Common myeloid progenitor, CD34-positive (primary cell): ENCODE measurements around the gene MAPK1.
"Not testable (repeated sequence)": the region's sequence is repeated elsewhere in the genome, so short reads cannot be mapped to it uniquely, and the experiment has no call there.

ENCODE experiments used
- CTCF ChIA-PET: fragments of 350-600 bp; sonication (Branson Sonifier 250); formaldehyde crosslinking; loops from one replicate; lab custom pipeline; 2021; ENCODE audit warnings: antibody characterized with exemption; lab: Charles Lee
- POLR2A ChIA-PET: fragments of 350-600 bp; sonication (Branson Sonifier 250); formaldehyde crosslinking; loops from one replicate; lab custom pipeline; 2021; ENCODE audit warnings: antibody characterized with exemption; lab: Charles Lee
- DNase-seq, 3 donors: peaks; one replicate each; pipeline versions ENCODE4 v3.0.0 to v3.0.0-alpha.2; 2013
- H3K27ac ChIP-seq, 2 experiments: 1 replicate in 1 of 2; 2 replicates in 1 of 2; pipeline ENCODE4 v1.7.0; 2013; ENCODE audit warnings: inconsistent platforms in 2 of 2, low read length in 2 of 2, mild to moderate bottlenecking in 2 of 2, low read depth in 1 of 2, moderate library complexity in 1 of 2; ENCODE audit not compliant: severe bottlenecking in 2 of 2, insufficient read depth in 1 of 2, poor library complexity in 1 of 2
- H3K27me3 ChIP-seq, 5 experiments: replicated peaks in 2 of 5; 1 replicate in 3 of 5; 2 replicates in 2 of 5; pipeline versions ENCODE4 v1.6.1 to v1.7.0; 2013; ENCODE audit warnings: low read length in 4 of 5, mild to moderate bottlenecking in 2 of 5, moderate library complexity in 2 of 5, inconsistent platforms in 1 of 5; ENCODE audit not compliant: insufficient read depth in 5 of 5, control insufficient read depth in 4 of 5
- H3K36me3 ChIP-seq, 4 experiments: 1 replicate in 2 of 4; 2 replicates in 2 of 4; pipeline versions ENCODE4 v1.6.1 to v1.7.0; 2013; ENCODE audit warnings: low read length in 3 of 4, control low read depth in 1 of 4, mild to moderate bottlenecking in 1 of 4; ENCODE audit not compliant: control insufficient read depth in 4 of 4, insufficient read depth in 4 of 4
- H3K4me1 ChIP-seq, 4 experiments: 1 replicate in 3 of 4; 2 replicates in 1 of 4; pipeline versions ENCODE4 v1.6.1 to v1.7.1; 2013; ENCODE audit warnings: low read length in 3 of 4, mild to moderate bottlenecking in 3 of 4, control low read depth in 1 of 4, inconsistent platforms in 1 of 4, moderate library complexity in 1 of 4; ENCODE audit not compliant: control insufficient read depth in 4 of 4, insufficient read depth in 4 of 4; ENCODE audit errors: control extremely low read depth in 1 of 4
- H3K4me3 ChIP-seq, 7 experiments: 1 replicate in 4 of 7; 2 replicates in 3 of 7; pipeline versions ENCODE4 v1.5.1 to v1.7.0; 2013; ENCODE audit warnings: mild to moderate bottlenecking in 7 of 7, low read length in 6 of 7, moderate library complexity in 6 of 7, inconsistent platforms in 2 of 7, low read depth in 2 of 7, control low read depth in 1 of 7; ENCODE audit not compliant: insufficient read depth in 4 of 7, control insufficient read depth in 1 of 7; ENCODE audit errors: extremely low read depth in 1 of 7
- H3K9me3 ChIP-seq, 5 experiments: 1 replicate in 4 of 5; 2 replicates in 1 of 5; pipeline versions ENCODE4 v1.6.1 to v1.7.1; 2013; ENCODE audit warnings: low read length in 4 of 5, mild to moderate bottlenecking in 2 of 5, inconsistent platforms in 1 of 5, low read depth in 1 of 5, moderate library complexity in 1 of 5; ENCODE audit not compliant: control insufficient read depth in 4 of 5, insufficient read depth in 2 of 5; ENCODE audit errors: control extremely low read depth in 1 of 5
- WGBS: methylation state at CpG from one replicate; pipeline ENCODE4 v1.1.5; 2013; ENCODE audit not compliant: insufficient coverage; 5-methylcytosine and 5-hydroxymethylcytosine counted together

Gene MAPK1

DNA sequence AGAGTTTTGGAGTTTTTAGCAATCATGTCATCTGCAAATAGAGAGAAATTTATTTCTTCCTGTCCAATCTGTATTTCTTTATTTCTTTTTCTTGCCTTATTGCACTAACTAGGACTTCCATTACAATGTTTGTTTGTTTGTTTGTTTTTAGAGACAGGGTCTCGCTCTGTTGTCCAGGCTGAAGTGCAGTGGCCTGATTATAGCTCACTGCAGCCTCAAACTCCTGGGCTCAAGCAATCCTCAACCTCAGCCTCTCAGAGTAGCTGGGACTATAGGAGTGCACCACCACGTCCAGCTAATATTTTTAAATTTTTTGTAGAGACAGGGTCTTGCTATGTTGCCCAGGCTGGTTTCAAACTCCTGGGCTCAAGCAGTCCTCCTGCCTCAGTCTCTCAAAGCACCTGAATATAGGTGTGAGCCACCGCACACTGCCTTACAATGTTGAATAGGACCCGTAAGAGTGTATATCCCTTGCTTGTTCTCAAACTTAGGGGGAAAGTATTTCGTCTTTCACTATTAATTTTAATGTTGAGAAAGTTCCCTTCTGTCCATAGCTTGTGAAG, 29.6 kb upstream of the MAPK1 start:
- 100% methylated on average over 4 of the region's 5 CpGs for WGBS
- Histone ChIP-seq H3K27me3 (no peaks in the 10 kb centered on the region), H3K27ac (no peak overlapping the region), H3K9me3 (peaks cover 0 to 2% (median 0%) of the 10 kb centered on the region in 5 experiments), H3K36me3 (no peaks in the 10 kb centered on the region), H3K4me3 (no peak overlapping the region), H3K4me1 (no peaks in the 10 kb centered on the region)
- ChIA-PET POLR2A (interaction anchor here (0.6 kb wide), 1 partner anchor 16 kb away, joined by 3 read pairs; no protein-coding TSS in a partner anchor), CTCF (no interaction called here)
- no peak for DNase-seq

DNA sequence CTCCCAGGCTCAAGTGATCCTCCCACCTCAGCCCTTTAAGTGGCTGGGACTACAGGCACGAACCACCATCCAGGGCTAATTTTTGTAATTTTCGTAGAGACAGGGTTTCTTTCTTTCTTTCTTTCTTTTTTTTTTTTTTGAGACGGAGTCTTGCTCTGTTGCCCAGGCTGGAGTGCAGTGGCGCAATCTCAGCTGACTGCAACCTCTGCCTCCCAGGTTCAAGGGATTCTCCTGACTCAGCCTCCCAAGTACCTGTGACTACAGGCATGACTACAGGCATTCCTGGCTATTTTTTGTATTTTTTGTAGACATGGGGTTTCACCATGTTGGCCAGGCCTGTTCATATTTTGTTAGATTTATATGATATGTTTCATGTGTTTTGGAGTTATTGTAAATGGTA, 28.8 kb upstream of the MAPK1 start:
- H3K4me3 ChIP-seq, DNase-seq, H3K9me3 ChIP-seq, CTCF ChIA-PET, H3K36me3 ChIP-seq, H3K27me3 ChIP-seq, POLR2A ChIA-PET, H3K27ac ChIP-seq, H3K4me1 ChIP-seq: not testable (repeated sequence)
- WGBS = 100% methylated on average over 3 of the region's 4 CpGs

DNA sequence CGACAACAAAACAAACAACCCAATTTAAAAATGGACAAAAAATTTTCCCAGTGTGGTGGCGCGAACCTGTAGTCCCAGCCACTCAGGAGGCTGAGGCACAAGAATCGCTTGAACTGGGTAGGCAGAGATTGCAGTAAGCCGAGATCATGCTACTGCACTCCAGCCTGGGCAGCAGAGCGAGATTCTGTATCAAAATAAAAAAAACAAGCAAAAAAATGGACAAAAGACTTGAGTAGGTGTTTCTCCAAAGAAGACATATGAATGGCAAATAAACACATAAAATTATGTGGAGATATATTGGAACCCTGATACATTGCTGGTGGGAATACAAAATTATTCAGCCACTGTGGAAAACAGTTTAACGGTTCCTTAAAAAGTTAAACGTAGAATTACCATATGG, 27.4 kb upstream of the MAPK1 start:
- no peak overlapping the region for H3K27ac ChIP-seq
- peaks cover 0 to 2% (median 0%) of the 10 kb centered on the region in 5 experiments for H3K9me3 ChIP-seq
- no peaks in the 10 kb centered on the region for H3K27me3 ChIP-seq
- POLR2A ChIA-PET = no interaction called here
- no peak overlapping the region for H3K4me3 ChIP-seq
- CTCF ChIA-PET = no interaction called here
- no peak for DNase-seq
- H3K36me3 ChIP-seq = no peaks in the 10 kb centered on the region
- H3K4me1 ChIP-seq = no peaks in the 10 kb centered on the region
- 92% methylated on average over 7 of the region's 8 CpGs for WGBS

DNA sequence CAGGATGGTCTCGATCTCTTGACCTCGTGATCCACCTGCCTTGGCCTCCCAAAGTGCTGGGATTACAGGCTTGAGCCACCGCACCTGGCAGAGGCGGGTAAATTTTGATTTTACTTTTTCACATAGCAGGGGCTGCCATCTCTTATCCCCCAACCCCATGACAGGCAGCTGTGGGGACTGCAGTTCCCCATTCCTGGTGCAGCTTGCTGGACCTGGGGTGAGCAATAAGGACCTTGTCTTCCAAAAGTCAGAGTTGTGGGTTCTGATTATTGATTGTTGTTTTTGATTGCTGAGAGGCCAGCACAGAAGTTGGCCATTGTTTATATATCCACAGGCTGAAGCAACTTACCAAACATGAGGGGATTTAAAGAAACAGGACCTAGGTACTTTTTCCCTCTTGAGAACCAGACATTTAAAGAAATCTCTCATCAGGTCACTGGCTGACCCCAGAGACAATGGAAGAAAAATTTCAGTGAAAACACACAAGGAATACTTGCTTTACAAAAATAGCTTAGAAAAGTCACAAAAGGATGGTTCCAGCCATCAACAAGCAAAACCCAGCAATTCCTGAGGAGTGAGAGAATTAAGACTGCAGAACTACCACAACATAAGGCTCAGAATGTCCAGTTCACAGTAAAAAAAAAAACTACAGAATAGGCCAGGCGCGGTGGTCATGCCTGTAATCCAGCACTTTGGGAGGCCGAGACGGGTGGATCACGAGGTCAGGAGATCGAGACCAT, 22.0 kb upstream of the MAPK1 start:
- CTCF ChIA-PET = no interaction called here
- peaks cover 0 to 2% (median 0%) of the 10 kb centered on the region in 5 experiments for H3K9me3 ChIP-seq
- H3K36me3 ChIP-seq = no peaks in the 10 kb centered on the region
- POLR2A ChIA-PET = no interaction called here
- no peak for DNase-seq
- 96% methylated on average over 3 of the region's 10 CpGs for WGBS
- no peaks in the 10 kb centered on the region for H3K4me1 ChIP-seq
- no peak overlapping the region for H3K4me3 ChIP-seq
- no peak overlapping the region for H3K27ac ChIP-seq
- no peaks in the 10 kb centered on the region for H3K27me3 ChIP-seq

DNA sequence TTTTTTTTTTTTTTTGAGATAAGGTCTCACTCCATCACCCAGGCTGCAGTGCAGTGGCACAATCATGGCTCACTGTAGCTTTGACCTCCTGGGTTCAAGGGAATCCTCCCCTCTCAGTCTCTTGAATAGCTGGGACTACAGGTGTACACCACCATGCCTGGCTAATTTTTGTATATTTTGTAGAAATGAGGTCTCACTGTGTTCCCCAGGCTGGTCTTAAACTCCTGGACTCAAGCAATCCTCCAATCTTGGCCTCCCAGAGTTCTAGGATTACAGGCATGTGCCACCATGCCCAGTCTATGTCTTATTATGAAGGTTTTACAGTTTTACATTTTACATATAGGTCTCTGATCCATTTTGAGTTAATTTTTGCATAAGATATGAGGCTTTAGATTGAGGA, 20.4 kb upstream of the MAPK1 start:
- ChIA-PET CTCF (no interaction called here), POLR2A (no interaction called here)
- Histone ChIP-seq H3K4me3 (no peak overlapping the region), H3K36me3 (no peaks in the 10 kb centered on the region), H3K9me3 (peaks cover 0 to 2% (median 0%) of the 10 kb centered on the region in 5 experiments), H3K27ac (no peak overlapping the region), H3K4me1 (no peaks in the 10 kb centered on the region), H3K27me3 (no peaks in the 10 kb centered on the region)
- DNase-seq = no peak

DNA sequence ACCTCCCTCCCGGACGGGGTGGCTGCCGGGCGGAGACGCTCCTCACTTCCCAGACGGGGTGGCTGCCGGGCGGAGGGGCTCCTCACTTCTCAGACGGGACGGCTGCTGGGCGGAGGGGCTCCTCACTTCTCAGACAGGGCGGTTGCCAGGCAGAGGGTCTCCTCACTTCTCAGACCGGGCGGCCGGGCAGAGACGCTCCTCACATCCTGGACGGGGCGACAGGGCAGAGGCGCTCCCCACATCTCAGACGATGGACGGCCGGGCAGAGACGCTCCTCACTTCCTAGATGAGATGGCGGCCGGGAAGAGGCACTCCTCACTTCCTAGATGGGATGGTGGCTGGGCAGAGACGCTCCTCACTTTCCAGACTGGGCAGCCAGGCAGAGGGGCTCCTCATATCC, 16.5 kb upstream of the MAPK1 start:
- CTCF ChIA-PET, POLR2A ChIA-PET, H3K9me3 ChIP-seq, H3K27ac ChIP-seq, DNase-seq, H3K36me3 ChIP-seq, H3K4me3 ChIP-seq, H3K27me3 ChIP-seq, H3K4me1 ChIP-seq: not testable (repeated sequence)
- 100% methylated on average over 1 of the region's 26 CpGs for WGBS

DNA sequence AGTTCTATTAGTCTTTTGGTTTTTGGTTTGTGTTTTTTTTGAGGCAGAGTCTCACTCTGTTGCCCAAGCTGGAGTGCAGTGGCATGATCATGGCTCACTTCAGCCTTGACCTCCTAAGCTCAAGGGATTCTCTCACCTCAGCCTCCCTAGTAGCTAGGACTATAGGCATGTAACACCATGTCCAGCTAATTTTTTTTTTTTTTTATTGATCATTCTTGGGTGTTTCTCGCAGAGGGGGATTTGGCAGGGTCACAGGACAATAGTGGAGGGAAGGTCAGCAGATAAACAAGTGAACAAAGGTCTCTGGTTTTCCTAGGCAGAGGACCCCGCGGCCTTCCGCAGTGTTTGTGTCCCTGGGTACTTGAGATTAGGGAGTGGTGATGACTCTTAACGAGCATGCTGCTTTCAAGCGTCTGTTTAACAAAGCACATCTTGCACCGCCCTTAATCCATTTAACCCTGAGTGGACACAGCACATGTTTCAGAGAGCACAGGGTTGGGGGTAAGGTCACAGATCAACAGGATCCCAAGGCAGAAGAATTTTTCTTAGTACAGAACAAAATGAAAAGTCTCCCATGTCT, 15.4 kb upstream of the MAPK1 start:
- DNase-seq, H3K9me3 ChIP-seq, H3K36me3 ChIP-seq, H3K4me3 ChIP-seq, H3K4me1 ChIP-seq, H3K27me3 ChIP-seq, H3K27ac ChIP-seq, CTCF ChIA-PET: not testable (repeated sequence)
- POLR2A ChIA-PET = interaction anchor here (0.7 kb wide), 1 partner anchor 116 kb away, joined by 3 read pairs; no protein-coding TSS in a partner anchor
- WGBS = no CpG with 5 or more reads among the region's 7 CpGs
